Fibroblast of the conjunctiva (primary cell): ENCODE measurements around the gene TRAM2.

Experiments
- DNase-seq: peaks from one replicate; pipeline ENCODE4 v3.0.0-alpha.2; 2010; ENCODE audit warnings: low read depth

Gene TRAM2

DNA sequence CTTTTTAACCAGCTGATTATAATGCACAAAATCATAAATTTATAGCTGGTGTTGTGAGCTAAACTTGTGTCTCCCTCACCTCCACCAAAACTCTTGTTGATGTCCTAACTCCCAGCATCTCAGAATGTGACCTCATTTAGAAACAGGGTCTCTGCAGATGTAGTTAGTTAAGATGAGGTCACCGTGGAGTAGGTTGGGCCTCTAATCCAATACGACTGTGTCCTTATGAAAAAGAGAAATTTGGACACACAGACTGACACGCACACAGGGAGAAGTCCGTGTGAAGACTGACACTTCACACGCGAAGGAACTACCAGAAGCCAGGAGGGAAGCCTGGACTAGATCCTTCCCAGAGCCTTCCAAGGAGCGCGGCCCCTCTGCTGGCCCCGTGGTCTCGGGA lies 46.5 kb downstream of the TRAM2 start:
- no peak for DNase-seq

DNA sequence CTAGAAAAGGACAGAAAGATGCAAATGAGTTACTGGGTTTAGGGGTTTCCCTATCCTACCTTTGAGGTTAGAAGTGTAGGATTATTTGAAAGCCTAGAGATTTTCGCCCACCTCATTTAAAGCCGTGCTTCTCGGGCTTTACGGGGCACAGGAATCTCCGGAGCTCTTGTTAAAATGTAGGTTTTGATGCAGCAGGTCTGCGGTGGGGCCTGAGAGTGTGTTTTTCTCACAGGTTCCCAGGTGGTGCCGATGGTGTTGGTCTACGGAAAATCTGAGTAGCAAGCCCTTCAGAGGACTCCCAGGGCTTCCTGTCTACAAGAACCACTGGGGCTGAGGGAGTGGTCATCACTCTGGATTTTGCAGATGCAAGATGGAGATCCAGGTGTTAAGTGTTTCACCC lies 47.5 kb downstream of the TRAM2 start:
- no peak for DNase-seq

DNA sequence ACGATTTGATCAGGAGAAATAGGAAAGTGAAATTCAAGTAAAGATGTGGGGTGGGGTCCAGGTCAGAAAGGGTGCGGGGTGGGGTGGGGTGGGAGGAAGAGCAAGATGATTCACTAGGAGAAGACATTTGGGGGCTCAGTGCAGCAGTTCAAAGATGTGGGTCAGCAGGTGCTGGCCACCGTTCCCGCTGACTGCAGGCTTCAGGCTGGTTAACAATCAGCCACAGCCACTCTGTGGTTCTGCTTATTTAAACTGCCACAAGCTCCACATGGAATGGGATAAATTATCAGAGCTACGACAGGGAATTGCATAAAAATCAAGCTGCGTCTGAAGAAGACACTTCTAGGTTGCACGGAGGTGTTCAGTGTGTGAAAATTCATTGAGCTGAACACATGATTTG lies 49.4 kb downstream of the TRAM2 start:
- DNase-seq: no peak

DNA sequence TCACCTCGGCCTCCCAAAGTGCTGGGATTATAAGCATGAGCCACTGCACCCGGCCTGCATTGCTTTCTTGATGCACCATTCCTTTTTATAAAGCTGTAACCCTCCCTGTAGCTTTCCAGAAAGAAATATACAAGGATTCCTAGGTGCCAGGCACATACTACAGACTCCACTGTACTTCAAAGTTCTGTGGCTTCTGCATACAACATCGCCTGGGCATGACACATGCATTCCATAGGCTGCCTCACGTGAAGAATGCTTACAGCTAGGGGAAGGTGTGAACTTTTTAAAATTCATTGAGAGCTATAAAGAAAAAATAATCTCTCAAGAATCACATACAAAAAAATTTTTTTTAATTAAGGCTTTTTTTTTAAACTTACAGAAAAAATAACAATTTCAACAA lies 50.2 kb downstream of the TRAM2 start:
- no peak for DNase-seq

DNA sequence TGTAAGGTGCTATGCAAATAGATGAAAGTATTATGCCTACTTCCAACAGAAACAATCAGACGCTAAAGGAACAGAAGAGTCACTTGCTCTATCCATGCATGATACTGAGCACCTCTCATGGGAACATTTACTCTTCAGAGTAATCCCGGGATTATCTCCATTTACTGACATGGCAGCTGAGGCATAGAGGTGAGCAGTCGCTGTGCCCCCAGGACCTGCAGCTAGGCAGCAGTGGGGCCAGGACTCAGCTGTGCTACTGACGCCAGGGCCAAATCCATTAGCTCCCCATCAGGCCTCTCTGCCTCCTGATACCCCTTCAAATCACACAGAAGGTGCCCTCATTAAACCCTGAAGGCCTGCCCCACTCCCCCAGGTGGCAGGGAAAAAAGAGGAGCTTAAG lies 51.9 kb downstream of the TRAM2 start:
- no peak for DNase-seq

DNA sequence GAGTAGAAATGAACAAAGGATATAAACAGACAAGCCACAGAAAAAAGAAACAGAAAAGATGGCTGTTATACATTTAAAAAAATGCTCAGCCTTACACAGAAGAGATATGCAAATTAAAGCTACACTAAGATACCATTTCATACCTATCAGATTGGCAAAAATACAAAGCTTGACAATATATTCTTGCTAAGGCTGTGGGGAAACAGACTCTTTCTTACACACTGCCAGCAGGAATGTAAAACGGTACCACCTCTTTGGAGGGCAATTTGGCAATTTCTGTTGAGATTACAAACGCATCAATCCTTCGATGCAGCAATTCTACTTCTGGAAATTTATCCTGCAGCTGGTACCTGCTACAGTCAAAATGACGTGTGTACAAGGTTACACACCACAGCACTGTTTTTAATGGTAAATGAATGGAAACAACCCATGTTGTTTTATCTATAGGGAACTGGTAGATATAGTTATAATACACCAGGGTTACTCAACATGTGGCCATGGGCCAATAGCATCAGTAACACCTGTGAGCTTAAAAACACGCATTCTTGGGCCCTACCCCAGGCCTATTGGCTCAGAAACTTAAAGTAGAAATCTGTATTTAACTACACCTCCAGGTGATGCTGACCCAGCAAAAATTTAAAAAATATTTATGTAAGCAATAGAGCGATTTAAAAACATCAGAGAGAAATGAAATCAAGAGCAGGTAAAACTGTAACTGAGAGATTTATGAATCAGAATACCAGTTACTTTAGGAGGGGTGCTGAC lies 53.3 kb downstream of the TRAM2 start:
- no peak for DNase-seq

DNA sequence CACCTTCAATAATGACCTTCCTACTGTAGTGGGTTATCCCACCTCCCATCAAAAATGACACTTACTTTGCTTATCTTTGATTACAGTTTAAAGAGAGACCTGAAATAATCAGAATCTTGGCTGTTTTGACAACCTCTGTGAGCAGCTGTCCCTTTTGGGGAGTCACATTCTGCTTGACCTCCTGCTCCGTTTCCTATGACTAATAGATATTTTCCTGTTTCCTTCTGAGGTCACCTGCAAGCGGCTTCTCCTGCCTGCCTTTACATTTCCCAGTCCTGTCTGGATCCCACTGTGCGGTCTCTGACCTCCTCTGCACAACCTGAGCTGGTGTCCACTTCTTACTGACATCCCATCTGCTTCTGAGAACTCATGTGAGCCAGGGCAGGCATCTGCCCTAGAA lies 54.2 kb downstream of the TRAM2 start:
- DNase-seq: no peak

DNA sequence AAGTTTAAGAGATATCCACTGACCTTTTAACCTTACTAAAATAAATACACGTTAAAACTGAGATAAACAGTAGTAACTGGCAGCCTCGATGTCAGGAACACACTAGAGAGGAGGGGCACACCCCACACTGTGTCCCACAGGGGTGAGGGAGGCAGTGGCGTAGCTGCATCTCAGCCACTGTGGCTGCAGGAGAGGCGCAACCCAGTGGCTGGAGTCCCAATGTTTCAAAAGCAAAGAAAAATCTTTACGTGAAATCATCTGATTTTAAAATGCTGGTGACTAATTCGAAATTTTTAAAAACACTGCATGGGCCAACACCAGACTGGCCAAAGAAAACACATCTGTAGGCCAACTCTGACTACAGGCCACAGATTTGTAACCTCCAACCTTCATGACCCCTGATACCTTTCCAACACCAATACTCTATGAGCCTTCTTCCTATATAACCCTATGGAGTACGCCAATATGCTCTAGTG lies 54.7 kb downstream of the TRAM2 start:
- peak; percentile 69 for DNase-seq

DNA sequence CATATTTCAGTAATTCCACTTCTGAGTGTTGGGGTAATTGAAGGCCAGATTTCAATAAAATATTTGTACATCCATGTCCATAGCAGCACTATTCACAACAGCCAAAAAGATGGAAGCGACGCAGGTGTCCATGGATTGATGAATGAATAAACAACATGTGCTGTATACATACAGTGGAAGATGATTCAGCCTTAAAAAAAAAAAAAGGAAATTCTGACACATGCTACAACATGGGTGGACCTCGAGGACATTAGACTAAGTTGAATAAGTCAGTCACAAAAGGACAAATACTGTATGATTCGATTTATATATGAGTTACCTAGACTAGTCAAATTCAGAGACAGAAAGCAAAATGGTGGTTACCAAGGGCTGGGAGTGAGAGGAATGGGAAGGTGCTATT lies 57.2 kb downstream of the TRAM2 start:
- no peak for DNase-seq

DNA sequence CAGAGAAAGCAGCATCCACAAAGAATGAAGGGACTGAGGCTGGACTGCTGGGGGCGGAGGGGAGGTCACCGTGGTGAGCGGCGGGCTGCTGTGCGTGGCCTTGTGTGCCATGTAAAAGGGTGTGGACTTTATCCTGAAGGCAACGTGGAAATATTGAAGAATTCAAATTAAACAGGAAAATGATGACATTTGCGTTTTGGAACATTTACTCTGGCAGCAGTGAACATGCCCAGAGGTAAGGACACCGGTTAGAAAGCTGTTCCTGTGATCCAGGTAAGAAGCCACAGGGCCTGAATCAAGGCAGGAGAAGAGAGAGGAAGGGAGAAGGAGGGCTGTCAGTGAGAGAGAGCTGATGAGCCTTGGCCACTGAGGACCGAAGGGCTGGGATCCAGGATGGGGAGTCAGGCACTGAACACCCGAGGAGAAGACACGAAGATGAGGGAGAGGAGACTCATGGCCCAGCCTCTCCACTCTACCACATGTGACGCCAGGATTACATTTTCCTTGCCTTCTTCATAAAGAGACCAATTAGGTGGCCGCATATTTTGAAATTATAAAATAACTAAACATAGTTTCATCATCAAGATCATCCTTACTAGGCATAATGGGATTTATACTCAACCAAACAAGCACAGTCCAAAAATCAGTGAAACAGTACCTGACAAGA lies 58.4 kb downstream of the TRAM2 start:
- DNase-seq: no peak

DNA sequence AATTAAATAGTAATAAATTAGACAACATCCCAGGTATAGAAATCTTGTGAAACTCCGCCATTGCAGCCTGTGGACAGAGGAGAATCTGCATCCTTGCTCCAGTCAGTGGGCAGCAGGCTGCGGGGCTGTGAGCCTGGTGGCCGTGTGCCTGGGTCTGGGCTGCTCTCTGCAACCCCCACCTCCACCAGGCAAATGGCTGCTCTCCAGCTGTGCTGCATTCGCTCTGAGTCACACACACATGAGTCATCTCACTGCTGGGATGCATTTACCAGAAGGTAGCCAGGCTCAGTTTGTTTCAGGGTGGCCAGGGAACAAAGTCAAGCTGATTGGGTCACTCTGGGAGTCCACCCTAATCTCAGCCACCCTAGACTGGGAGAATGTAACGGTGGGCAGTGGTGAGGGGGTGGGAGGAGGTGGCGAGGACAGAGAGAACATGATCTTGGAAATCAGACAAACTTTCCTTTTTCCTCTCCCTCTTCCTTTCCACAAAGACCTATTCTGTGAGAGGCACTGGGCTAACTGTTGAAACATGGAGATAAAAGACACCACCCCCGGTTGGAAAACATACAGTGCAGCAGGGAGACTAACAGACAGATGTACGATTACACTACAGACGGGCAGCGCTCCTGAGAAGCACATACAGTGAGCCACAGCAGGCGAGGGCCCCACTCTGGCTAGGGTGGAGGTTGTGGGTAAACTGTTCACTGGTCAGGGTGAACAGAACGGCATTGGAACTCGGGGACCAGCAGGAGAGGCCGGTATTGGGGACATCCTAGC lies 59.2 kb downstream of the TRAM2 start:
- peak; percentile 95 for DNase-seq

DNA sequence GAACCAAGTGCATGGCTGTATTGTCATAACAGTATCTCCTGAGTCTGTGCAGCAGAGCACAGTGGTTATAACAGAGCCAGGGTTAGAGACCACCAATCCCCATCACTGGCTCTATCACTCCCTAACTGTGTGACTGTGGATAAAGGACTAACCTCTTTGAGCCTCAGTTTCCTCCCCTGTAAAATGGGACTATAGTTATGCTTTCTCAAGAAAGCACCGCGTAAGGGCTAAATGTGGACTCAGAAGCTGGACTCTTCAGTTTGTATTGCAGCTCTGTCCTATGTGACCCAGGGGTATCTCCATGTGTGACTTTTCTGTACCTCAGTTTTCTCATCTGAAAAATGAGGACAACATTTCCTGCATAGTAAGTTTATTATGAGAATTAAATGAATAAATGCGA lies 59.9 kb downstream of the TRAM2 start:
- no peak for DNase-seq

DNA sequence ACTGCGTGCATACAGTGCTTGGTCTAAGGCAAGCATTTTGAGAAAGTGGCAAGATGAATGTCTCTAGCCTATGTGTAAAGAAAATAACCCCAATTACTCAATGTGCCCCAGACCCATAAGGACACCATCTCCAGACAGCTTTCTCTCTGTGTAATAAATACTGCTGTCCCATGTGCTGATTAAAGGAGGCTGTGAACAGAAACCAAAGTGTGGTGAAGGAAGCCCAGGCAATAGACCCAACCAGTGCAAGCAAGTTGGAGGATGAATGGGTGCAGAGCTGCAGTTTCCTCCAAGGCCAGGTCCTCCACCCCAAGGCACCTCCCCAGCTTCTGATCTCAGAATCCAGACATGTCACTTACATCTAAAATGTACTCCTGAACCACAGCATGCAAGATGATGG lies 60.6 kb downstream of the TRAM2 start:
- DNase-seq: no peak

DNA sequence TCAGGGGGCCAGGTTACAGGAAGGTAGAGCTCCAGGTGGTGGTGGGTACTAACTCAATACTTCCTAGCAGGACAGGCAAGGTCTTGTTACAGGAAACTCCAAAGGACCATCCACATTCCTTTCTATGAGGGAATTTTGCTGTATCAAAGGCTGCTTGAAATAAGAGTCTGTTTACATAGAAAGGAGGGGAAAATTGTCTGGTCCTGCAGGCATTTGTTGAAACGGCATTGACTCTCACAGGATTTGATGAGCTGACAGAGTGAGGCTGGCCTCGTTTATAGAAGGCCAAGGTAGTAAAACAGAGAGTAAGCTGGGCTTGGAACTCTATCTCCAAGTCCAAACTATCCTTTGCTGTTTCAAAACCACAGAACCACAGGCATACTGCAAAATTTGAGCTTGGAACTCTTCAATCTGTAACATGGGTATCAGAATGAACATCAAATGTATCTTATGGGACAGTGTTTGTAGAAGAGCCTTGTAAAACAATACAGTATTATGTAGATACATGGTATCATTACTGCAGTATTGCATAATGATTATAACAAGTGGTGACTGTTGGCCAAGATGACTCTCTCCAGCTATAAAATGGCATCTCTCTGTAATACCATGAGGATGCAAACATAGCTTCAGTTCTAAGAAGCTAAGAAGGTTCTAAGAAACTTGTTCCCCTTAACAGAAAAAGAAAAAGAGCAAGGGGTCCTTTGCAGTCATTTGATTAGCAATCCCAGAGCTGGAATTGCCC lies 61.5 kb downstream of the TRAM2 start:
- DNase-seq: no peak

DNA sequence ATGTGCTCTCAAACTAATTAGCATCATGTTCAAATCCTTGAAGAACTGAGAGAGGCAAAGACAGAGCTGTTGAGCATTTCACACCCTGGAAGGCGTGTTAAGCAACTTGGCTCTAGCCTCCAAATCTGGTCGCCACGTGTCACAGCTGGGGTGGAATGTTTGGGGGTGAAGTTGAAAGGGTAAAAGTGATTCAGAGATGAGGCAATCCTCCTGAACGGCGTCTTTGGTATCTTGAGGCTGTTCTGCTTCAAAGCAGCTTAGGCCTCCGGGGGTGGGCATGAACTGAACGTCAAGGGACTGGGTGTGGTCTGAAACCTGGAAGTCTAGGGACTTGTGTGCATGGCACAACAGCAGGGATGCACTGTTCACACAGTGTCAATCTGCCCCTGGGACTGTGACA lies 62.3 kb downstream of the TRAM2 start:
- DNase-seq: peak; percentile 82

DNA sequence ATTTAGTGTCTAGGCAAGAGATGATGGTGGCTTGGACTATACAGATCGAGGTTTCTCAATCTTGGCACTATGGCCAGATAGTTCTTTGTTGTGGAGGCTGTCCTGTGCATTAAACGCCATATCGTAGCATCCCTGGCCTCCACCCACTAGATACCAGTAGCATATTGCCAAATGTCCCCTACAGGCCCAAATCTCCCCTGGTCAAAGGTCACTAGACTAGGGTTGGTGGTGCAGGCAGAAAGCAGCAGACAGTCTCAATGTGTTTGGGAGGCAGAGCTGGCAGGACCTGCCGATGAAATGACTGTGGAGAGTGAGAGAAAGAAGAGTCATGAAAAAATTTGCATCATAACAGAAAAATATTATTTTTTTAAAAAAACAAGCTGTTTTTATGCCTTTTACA lies 63.0 kb downstream of the TRAM2 start:
- no peak for DNase-seq

DNA sequence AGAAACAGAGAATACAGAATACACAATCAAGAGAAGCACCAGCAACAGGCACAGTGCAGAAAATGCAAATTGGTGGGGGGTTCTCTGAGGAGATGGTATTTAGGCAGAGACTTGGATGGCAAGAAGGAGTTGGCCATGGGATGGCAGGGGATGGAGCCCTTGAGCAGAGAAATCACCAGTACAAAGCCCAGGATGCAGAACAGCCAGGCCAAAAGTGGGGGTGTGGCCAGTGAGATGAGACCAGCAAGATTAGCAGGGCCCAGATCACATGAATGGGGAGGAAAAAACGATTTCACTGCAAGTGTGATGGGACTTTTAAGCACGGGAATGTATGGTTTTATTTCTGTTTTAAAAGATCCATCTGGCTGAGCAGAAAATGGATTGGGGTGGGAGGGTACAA lies 63.4 kb downstream of the TRAM2 start:
- no peak for DNase-seq

DNA sequence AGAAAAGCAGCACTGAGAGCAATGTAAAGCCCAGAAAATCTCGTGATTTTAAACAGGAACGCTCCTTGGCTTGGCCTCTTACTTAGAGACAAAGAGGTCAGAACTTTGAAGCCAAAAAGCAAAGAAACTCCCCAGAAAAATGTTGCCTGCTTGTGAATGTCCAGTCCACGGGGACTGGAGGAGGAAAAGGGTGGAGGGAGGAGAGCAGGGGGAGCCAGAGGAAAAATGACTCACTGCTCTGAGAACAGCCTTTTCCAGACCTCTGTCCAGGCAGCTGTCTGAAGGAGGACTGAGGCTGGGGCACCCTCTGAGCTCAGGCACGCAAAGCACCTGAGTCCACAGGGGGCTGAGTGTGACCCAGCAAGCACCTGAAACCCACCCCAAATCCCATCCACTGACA lies 64.7 kb downstream of the TRAM2 start:
- DNase-seq: peak; percentile 88

DNA sequence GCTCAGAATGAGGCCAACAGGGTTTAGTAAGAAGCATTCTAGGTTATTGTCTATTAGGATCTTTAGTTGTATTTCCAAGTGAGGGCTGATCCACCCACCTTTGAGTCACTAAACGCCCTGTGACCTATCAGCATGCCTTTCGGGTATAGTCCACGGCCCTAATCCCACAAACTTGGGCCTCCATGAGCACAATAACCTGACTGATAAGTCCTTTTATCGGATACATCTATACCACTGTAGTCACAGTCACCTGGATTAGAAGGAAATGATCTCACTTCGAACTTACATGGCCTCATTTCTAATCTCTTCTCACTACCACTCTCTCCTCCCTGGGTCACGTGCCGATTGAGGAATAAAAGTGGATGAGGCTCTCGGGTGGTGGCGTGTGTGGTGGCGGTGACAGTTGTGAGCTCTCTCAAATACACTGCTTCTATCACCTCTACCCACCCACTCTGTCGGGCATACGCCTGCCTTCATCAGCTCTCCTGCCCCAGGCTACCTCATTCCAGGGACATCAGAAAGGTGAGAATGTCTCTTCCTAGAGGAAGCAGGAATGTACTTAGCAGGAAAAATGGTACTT lies 65.2 kb downstream of the TRAM2 start:
- no peak for DNase-seq

DNA sequence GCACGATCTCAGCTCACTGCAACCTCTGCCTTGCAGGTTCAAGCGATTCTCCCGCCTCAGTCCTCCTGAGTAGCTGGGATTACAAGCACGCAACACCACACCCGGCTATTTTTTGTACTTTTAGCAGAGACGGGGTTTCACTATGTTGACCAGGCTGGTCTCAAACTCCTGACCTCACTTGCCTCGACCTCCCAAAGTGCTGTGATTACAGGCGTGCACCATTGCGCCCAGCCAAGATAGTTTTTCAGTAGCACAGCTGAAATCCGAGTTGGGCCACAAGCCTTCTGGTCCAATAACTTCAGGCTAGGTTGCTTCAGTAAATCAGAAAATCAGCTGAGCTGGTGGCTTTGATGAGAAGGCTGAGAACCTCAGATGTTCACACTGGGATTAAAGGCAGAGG lies 65.7 kb downstream of the TRAM2 start:
- no peak for DNase-seq

DNA sequence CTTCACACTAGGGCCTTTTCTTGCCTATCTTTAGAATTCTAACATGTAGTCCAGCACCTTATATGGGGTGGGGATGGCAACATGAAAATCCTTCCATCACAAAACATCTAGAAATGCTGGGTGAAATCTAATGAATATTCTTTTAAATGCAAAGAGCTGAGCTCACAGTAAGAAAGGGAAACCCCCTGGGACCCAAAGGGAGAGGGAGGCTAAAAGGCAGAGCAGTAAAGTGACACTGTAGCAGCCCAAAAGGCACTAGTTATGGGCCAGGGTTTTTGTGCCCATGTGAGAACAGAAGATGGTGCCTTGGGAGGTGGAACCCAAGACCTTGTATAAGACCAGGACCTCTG lies 66.7 kb downstream of the TRAM2 start:
- DNase-seq: no peak
